SK-N-SH treated with all-trans-retinoic acid at 6 μM for 48 hours (cell line): ENCODE data around the gene SAMMSON.

Experiments
- ISL1 ChIP-seq: fragments of 250-450 bp; sonication (Bioruptor Pico); IDR thresholded peaks from 2 replicates; pipeline ENCODE4 v2.1.2; 2022; ENCODE audit warnings: mild to moderate bottlenecking, moderate library complexity
- RARB ChIP-seq: fragments of 250-450 bp; sonication (Bioruptor Pico); IDR thresholded peaks from 2 replicates; pipeline ENCODE4 v1.8.0; 2021; ENCODE audit warnings: mild to moderate bottlenecking, moderate library complexity
- TCF4 ChIP-seq: fragments of 250-450 bp; sonication (Bioruptor Pico); IDR thresholded peaks from 2 replicates; pipeline ENCODE4 v1.8.0; 2021; ENCODE audit warnings: mild to moderate bottlenecking, moderate library complexity, borderline replicate concordance
- ZFP3 ChIP-seq: fragments of 250-450 bp; sonication (Bioruptor Pico); IDR thresholded peaks from 2 replicates; pipeline ENCODE4 v1.5.0; 2020; ENCODE audit warnings: mild to moderate bottlenecking, moderate library complexity

DNA sequence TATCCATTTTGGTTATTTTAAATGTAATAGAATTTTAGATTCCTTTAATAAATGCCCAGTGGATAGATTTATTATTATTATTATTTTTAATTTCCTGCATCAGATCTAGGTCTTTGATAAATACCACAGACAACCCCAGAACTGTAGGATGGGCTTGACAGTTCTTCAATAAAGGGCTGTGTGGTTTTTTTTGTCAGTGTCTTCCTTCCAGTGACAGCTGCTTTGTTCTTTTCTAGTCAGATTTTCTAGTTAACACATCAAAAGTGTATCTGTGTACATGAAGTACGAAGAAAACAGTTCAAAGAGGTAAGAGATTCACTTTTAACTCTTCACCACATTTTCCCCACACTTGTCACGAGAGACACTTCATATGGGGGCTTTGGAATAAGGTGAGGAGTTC lies 120.3 kb downstream of the SAMMSON start:
- TF ChIP-seq ZFP3 (CRISPR knock-in tag) (no peak), TCF4 (CRISPR knock-in tag) (no peak), RARB (CRISPR knock-in tag) (no peak), ISL1 (no peak)
